ENCODE data around the gene C5orf46. TPM values are rescaled to one million over a fixed set of nuclear protein-coding genes. Genes with fewer than 3 reads are reported as not detected.

Gene C5orf46
- total RNA-seq, 1 experiment from 2014 or later: not detected

DNA sequence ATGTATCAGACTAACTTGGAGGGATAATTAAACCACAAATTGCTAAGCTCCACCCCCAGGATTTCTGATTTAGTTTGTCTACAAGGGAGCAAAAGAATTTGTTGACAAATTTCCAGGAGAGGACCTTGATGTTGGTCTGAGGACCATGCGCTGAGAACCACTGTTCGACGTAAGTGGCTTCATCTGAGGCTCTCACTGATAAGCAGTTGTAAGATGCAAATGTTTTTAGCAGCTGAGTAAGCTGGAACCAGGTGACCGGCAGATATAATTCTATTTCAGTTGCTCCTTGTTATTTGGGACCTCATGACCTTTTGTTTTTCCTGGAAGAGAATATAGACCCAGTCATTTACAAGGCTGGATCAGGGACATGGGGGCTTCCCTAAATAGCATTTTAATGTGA lies 60.7 kb downstream of the C5orf46 start:
- H3K9me3 Mint-ChIP-seq (ENCODE audit: unreplicated experiment): no peaks in the 10 kb centered on the region
- POLR2A ChIA-PET: no interaction called here

DNA sequence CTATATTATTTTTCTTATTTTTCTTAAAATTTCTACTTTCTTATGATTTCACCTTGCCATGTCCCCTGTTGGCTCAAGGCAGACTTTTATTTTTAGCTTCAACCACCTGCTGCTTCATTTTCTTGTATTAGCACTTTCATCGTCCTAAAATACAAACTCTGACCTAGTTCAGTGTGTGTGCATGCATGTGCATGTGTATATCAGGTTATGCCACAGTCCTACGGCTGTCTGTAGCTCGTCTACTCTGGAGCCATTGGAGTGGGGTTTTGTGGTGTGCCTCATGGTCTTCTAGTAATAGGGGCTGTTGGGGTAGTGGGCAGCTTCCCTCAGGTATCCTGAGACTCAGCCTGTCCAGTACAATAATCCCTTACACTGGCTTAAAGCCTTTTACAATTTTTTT lies 61.5 kb downstream of the C5orf46 start:
- CTCF ChIA-PET: no interaction called here
- H3K9me3 ChIP-seq: 0 out of 2 replicates have a peak, but pooled peaks cover under 1% of the 10 kb centered on the region
- intact Hi-C loops (cut with micrococcal nuclease; ENCODE audit: unreplicated experiment): no loop called here
- Mint-ChIP-seq H3K9me3 (ENCODE audit: unreplicated experiment) (no peaks in the 10 kb centered on the region), H3K27me3 (ENCODE audit: insufficient read depth, unreplicated experiment) (no peaks in the 10 kb centered on the region), H3K4me3 (ENCODE audit: unreplicated experiment) (no peak overlapping the region), H3K27ac (ENCODE audit: unreplicated experiment) (no peak overlapping the region), H3K4me1 (ENCODE audit: low read depth, unreplicated experiment) (peaks cover 19% of the 10 kb centered on the region), H3K36me3 (ENCODE audit: insufficient read depth, unreplicated experiment) (no peaks in the 10 kb centered on the region)
- H3K36me3 ChIP-seq (ENCODE audit: control insufficient read depth, insufficient read depth, low read length): no peaks in the 10 kb centered on the region
- no peaks in the 10 kb centered on the region for H3K4me1 ChIP-seq
- no peak for DNase-seq
- H3K4me3 ChIP-seq (ENCODE audit: low read depth, low read length): no peak overlapping the region
- no peaks in the 10 kb centered on the region for H3K27me3 ChIP-seq (replicated peaks; ENCODE audit: control insufficient read depth, insufficient read depth, low read length)
- POLR2A ChIA-PET: no interaction called here
- BruUV-seq (replicated peaks): no TSS peak
- TF ChIP-seq, protein P1, sequence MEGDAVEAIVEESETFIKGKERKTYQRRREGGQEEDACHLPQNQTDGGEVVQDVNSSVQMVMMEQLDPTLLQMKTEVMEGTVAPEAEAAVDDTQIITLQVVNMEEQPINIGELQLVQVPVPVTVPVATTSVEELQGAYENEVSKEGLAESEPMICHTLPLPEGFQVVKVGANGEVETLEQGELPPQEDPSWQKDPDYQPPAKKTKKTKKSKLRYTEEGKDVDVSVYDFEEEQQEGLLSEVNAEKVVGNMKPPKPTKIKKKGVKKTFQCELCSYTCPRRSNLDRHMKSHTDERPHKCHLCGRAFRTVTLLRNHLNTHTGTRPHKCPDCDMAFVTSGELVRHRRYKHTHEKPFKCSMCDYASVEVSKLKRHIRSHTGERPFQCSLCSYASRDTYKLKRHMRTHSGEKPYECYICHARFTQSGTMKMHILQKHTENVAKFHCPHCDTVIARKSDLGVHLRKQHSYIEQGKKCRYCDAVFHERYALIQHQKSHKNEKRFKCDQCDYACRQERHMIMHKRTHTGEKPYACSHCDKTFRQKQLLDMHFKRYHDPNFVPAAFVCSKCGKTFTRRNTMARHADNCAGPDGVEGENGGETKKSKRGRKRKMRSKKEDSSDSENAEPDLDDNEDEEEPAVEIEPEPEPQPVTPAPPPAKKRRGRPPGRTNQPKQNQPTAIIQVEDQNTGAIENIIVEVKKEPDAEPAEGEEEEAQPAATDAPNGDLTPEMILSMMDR (IDR thresholded peaks at IDR 0.05; ENCODE audit: insufficient read depth in 1 of 2, low read depth in 1 of 2, low read length in 1 of 2, severe bottlenecking in 1 of 2, unreplicated experiment in 1 of 2): no peak

More for the DNA sequence above, 60.7 kb downstream of the C5orf46 start:
- DNase-seq: no peak
- H3K36me3 Mint-ChIP-seq (ENCODE audit: insufficient read depth, unreplicated experiment): no peaks in the 10 kb centered on the region
- CTCF ChIA-PET: no interaction called here
- no peak overlapping the region for H3K4me3 ChIP-seq (ENCODE audit: low read depth, low read length)
- TF ChIP-seq, protein P1 (IDR thresholded peaks at IDR 0.05; ENCODE audit: insufficient read depth in 1 of 2, low read depth in 1 of 2, low read length in 1 of 2, severe bottlenecking in 1 of 2, unreplicated experiment in 1 of 2): no peak
- H3K36me3 ChIP-seq (ENCODE audit: control insufficient read depth, insufficient read depth, low read length): no peaks in the 10 kb centered on the region
- H3K27me3 Mint-ChIP-seq (ENCODE audit: insufficient read depth, unreplicated experiment): no peaks in the 10 kb centered on the region
- H3K4me1 ChIP-seq: no peaks in the 10 kb centered on the region
- H3K9me3 ChIP-seq: no peaks in the 10 kb centered on the region
- H3K4me3 Mint-ChIP-seq (ENCODE audit: unreplicated experiment): no peak overlapping the region
- intact Hi-C loops (cut with micrococcal nuclease; ENCODE audit: unreplicated experiment): no loop called here
- BruUV-seq (replicated peaks): no TSS peak
- no peaks in the 10 kb centered on the region for H3K27me3 ChIP-seq (replicated peaks; ENCODE audit: control insufficient read depth, insufficient read depth, low read length)
- no peak overlapping the region for H3K27ac Mint-ChIP-seq (ENCODE audit: unreplicated experiment)
- H3K4me1 Mint-ChIP-seq (ENCODE audit: low read depth, unreplicated experiment): peaks cover 19% of the 10 kb centered on the region

GRCh38 chr5:147842869-147843268 lies 63.5 kb downstream of the C5orf46 start:
- intact Hi-C loops (cut with micrococcal nuclease; ENCODE audit: unreplicated experiment): no loop called here
- no peaks in the 10 kb centered on the region for H3K27me3 ChIP-seq (replicated peaks; ENCODE audit: control insufficient read depth, insufficient read depth, low read length)
- peaks cover 12% of the 10 kb centered on the region for H3K4me1 ChIP-seq
- no peak overlapping the region for H3K4me3 Mint-ChIP-seq (ENCODE audit: unreplicated experiment)
- H3K4me3 ChIP-seq (ENCODE audit: low read depth, low read length): no peak overlapping the region
- H3K36me3 Mint-ChIP-seq (ENCODE audit: insufficient read depth, unreplicated experiment): peaks cover 3% of the 10 kb centered on the region
- no TSS peak for BruUV-seq (replicated peaks)
- no peak overlapping the region for H3K27ac Mint-ChIP-seq (ENCODE audit: unreplicated experiment)
- ChIA-PET CTCF (no interaction called here), POLR2A (no interaction called here)
- H3K9me3 Mint-ChIP-seq (ENCODE audit: unreplicated experiment): no peaks in the 10 kb centered on the region
- peaks cover 26% of the 10 kb centered on the region for H3K4me1 Mint-ChIP-seq (ENCODE audit: low read depth, unreplicated experiment)
- TF ChIP-seq, protein P1 (IDR thresholded peaks at IDR 0.05; ENCODE audit: insufficient read depth in 1 of 2, low read depth in 1 of 2, low read length in 1 of 2, severe bottlenecking in 1 of 2, unreplicated experiment in 1 of 2): no peak
- H3K36me3 ChIP-seq (ENCODE audit: control insufficient read depth, insufficient read depth, low read length): no peaks in the 10 kb centered on the region
- H3K9me3 ChIP-seq: peaks cover 14% of the 10 kb centered on the region
- DNase-seq: no peak
- no peaks in the 10 kb centered on the region for H3K27me3 Mint-ChIP-seq (ENCODE audit: insufficient read depth, unreplicated experiment)

Other genes with a start within 250 kb of the C5orf46 start
- 0.58 and 1.2 TPM in 2 replicates for gene JAKMIP2, start 123.8 kb downstream of the C5orf46 start, total RNA-seq (2022)
- 1,526 and 1,916 TPM in 2 replicates for gene SPINK1, start 74.9 kb downstream of the C5orf46 start, total RNA-seq (2022)
- not detected in 2 replicates for gene SCGB3A2, start 27.8 kb downstream of the C5orf46 start, total RNA-seq (2022)
- gene SPINK5, start 157.4 kb upstream of the C5orf46 start, total RNA-seq (2022): 2.2 and 4.2 TPM in 2 replicates

Data from Caco-2 (cell line).